Measurements from ENCODE around the gene GRAPL. TPM values are rescaled to one million over a fixed set of nuclear protein-coding genes. Genes with fewer than 3 reads are reported as not detected.
"Not testable (repeated sequence)": the region's sequence is repeated elsewhere in the genome, so short reads cannot be mapped to it uniquely, and the experiment has no call there.

The GRAPL gene
- polyA plus RNA-seq, 3 donors from 2014 or later = not detected

GRCh38 chr17:19125289-19125688, 2.1 kb upstream of the GRAPL start:
- not testable (repeated sequence) for DNase-seq; H3K9me3 Mint-ChIP-seq; H3K27me3 Mint-ChIP-seq (ENCODE audit: low read depth in 3 of 3); H3K27ac Mint-ChIP-seq; H3K4me3 Mint-ChIP-seq; H3K36me3 Mint-ChIP-seq; H3K4me1 Mint-ChIP-seq

GRCh38 chr17:19129500-19129899, 2.1 kb downstream of the GRAPL start:
- H3K4me3 Mint-ChIP-seq; H3K27ac Mint-ChIP-seq; H3K4me1 Mint-ChIP-seq; DNase-seq; H3K27me3 Mint-ChIP-seq (ENCODE audit: low read depth in 3 of 3); H3K9me3 Mint-ChIP-seq; H3K36me3 Mint-ChIP-seq: not testable (repeated sequence)

- H3K4me1 Mint-ChIP-seq; H3K36me3 Mint-ChIP-seq; H3K27me3 Mint-ChIP-seq (ENCODE audit: low read depth in 3 of 3); DNase-seq; H3K9me3 Mint-ChIP-seq; H3K4me3 Mint-ChIP-seq; H3K27ac Mint-ChIP-seq: not testable (repeated sequence)
Measured at GRCh38 chr17:19131108-19131507, 3.7 kb downstream of the GRAPL start.

- not testable (repeated sequence) for H3K9me3 Mint-ChIP-seq; DNase-seq; H3K4me1 Mint-ChIP-seq; H3K27me3 Mint-ChIP-seq (ENCODE audit: low read depth in 3 of 3); H3K4me3 Mint-ChIP-seq; H3K27ac Mint-ChIP-seq; H3K36me3 Mint-ChIP-seq
Measured at GRCh38 chr17:19131772-19132171, 4.4 kb downstream of the GRAPL start.

- H3K9me3 Mint-ChIP-seq; DNase-seq; H3K27me3 Mint-ChIP-seq (ENCODE audit: low read depth in 3 of 3); H3K4me3 Mint-ChIP-seq; H3K4me1 Mint-ChIP-seq; H3K27ac Mint-ChIP-seq; H3K36me3 Mint-ChIP-seq: not testable (repeated sequence)
Measured at GRCh38 chr17:19133793-19134192, 6.4 kb downstream of the GRAPL start.

GRCh38 chr17:19135391-19135790, 8.0 kb downstream of the GRAPL start:
- not testable (repeated sequence) for H3K36me3 Mint-ChIP-seq; H3K9me3 Mint-ChIP-seq; DNase-seq; H3K27me3 Mint-ChIP-seq (ENCODE audit: low read depth in 3 of 3); H3K4me3 Mint-ChIP-seq; H3K27ac Mint-ChIP-seq; H3K4me1 Mint-ChIP-seq

- H3K27ac Mint-ChIP-seq; H3K9me3 Mint-ChIP-seq; H3K4me3 Mint-ChIP-seq; DNase-seq; H3K4me1 Mint-ChIP-seq; H3K27me3 Mint-ChIP-seq (ENCODE audit: low read depth in 3 of 3); H3K36me3 Mint-ChIP-seq: not testable (repeated sequence)
Measured at GRCh38 chr17:19136138-19136537, 8.7 kb downstream of the GRAPL start.

GRCh38 chr17:19136605-19137004, 9.2 kb downstream of the GRAPL start:
- H3K4me1 Mint-ChIP-seq; H3K9me3 Mint-ChIP-seq; H3K4me3 Mint-ChIP-seq; H3K27me3 Mint-ChIP-seq (ENCODE audit: low read depth in 3 of 3); DNase-seq; H3K27ac Mint-ChIP-seq; H3K36me3 Mint-ChIP-seq: not testable (repeated sequence)

GRCh38 chr17:19137959-19138358, 10.6 kb downstream of the GRAPL start:
- H3K27me3 Mint-ChIP-seq (ENCODE audit: low read depth in 3 of 3) = not testable (repeated sequence)

GRCh38 chr17:19141366-19142155, 14.2 kb downstream of the GRAPL start:
- H3K4me3 Mint-ChIP-seq; H3K27me3 Mint-ChIP-seq (ENCODE audit: low read depth in 3 of 3); H3K36me3 Mint-ChIP-seq; DNase-seq; H3K4me1 Mint-ChIP-seq; H3K27ac Mint-ChIP-seq; H3K9me3 Mint-ChIP-seq: not testable (repeated sequence)

More at GRCh38 chr17:19137959-19138358, 10.6 kb downstream of the GRAPL start:
- H3K9me3 Mint-ChIP-seq, H3K4me3 Mint-ChIP-seq, H3K36me3 Mint-ChIP-seq, H3K27ac Mint-ChIP-seq, H3K4me1 Mint-ChIP-seq, DNase-seq: not testable (repeated sequence)

GRCh38 chr17:19142419-19142818, 15.0 kb downstream of the GRAPL start:
- H3K9me3 Mint-ChIP-seq; H3K27ac Mint-ChIP-seq; H3K4me3 Mint-ChIP-seq; H3K36me3 Mint-ChIP-seq; H3K27me3 Mint-ChIP-seq (ENCODE audit: low read depth in 3 of 3); H3K4me1 Mint-ChIP-seq: not testable (repeated sequence)
- DNase-seq = peak in 2 of 3 donors; percentile 30 to 33

- H3K27ac Mint-ChIP-seq; H3K4me3 Mint-ChIP-seq; H3K9me3 Mint-ChIP-seq; H3K36me3 Mint-ChIP-seq; DNase-seq; H3K4me1 Mint-ChIP-seq; H3K27me3 Mint-ChIP-seq (ENCODE audit: low read depth in 3 of 3): not testable (repeated sequence)
Measured at GRCh38 chr17:19143097-19143777, 15.8 kb downstream of the GRAPL start.

- not testable (repeated sequence) for H3K4me3 Mint-ChIP-seq; H3K27ac Mint-ChIP-seq; H3K27me3 Mint-ChIP-seq (ENCODE audit: low read depth in 3 of 3)
Measured at GRCh38 chr17:19144373-19144772, 17.0 kb downstream of the GRAPL start.

GRCh38 chr17:19145471-19145870, 18.1 kb downstream of the GRAPL start:
- not testable (repeated sequence) for H3K27me3 Mint-ChIP-seq (ENCODE audit: low read depth in 3 of 3); H3K4me3 Mint-ChIP-seq; H3K36me3 Mint-ChIP-seq; H3K4me1 Mint-ChIP-seq; DNase-seq; H3K27ac Mint-ChIP-seq; H3K9me3 Mint-ChIP-seq

More at GRCh38 chr17:19144373-19144772, 17.0 kb downstream of the GRAPL start:
- not testable (repeated sequence) for H3K9me3 Mint-ChIP-seq, DNase-seq, H3K36me3 Mint-ChIP-seq, H3K4me1 Mint-ChIP-seq

All from immature natural killer cell (primary cell).